H7 (cell line): ENCODE results near the gene IL11. TPM values are rescaled to one million over a fixed set of nuclear protein-coding genes. Genes with fewer than 3 reads are reported as not detected.
A peak's percentile ranks its signal among the peaks of the same experiment; 100 is the strongest.

Experiments used
- DNase-seq: peaks from one replicate; pipeline ENCODE4 v3.0.0; 2012
- H3K27me3 ChIP-seq: 2 replicates; pipeline ENCODE4 v1.6.0; 2011; ENCODE audit warnings: mild to moderate bottlenecking, low read length; ENCODE audit not compliant: control insufficient read depth, insufficient read depth
- H3K36me3 ChIP-seq: replicated peaks from 2 replicates; pipeline ENCODE4 v1.5.1; 2011; ENCODE audit warnings: low read length; ENCODE audit not compliant: control insufficient read depth, insufficient read depth
- H3K4me3 ChIP-seq: 2 replicates; pipeline ENCODE4 v1.5.1; 2011; ENCODE audit warnings: low read depth, mild to moderate bottlenecking, control low read depth, low read length, moderate library complexity; ENCODE audit not compliant: insufficient read depth
- total RNA-seq: library from RNA; depleted of rRNA; stranded (reverse); fragments of >200 nt; shearing (Covaris generic); gene quantifications from 2 replicates; pipeline ENCODE4 v1.2.3, GENCODE V29; 2014

The IL11 gene
- total RNA-seq, 1 experiment from 2014 or later, result 0.59 TPM

- Histone ChIP-seq H3K27me3 (peaks cover 52% of the 10 kb centered on the region), H3K36me3 (no peaks in the 10 kb centered on the region), H3K4me3 (peak overlapping the region; percentile 54)
- peak; percentile 99 for DNase-seq
These were observed 16.2 kb downstream of the IL11 start for GRCh38 chr19:55353803-55354697.

DNA sequence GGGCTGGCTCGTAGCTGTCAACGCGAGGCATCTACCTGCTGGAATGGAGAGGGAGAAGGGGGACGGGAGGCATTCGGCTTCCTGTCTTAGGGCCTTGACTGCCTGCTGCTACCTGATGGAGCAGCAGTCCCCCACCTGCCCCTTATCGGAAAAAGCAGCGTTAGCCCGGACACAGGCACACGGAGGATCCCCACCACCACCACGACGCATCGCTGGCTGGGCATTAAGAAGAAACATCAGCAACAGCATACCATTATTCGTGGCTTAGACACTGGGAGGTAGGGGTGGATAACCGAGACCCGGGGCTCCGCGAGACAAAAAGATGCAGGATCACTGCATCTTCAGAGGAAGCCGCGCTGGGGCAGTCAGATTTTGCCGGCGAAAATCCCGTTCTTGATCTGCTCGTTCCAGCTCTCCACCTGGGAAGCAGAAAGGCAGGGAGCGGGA lies 16.9 kb downstream of the IL11 start:
- peaks cover 52% of the 10 kb centered on the region for H3K27me3 ChIP-seq
- DNase-seq, result no peak
- no peaks in the 10 kb centered on the region for H3K36me3 ChIP-seq
- peak overlapping the region; percentile 54 for H3K4me3 ChIP-seq

DNA sequence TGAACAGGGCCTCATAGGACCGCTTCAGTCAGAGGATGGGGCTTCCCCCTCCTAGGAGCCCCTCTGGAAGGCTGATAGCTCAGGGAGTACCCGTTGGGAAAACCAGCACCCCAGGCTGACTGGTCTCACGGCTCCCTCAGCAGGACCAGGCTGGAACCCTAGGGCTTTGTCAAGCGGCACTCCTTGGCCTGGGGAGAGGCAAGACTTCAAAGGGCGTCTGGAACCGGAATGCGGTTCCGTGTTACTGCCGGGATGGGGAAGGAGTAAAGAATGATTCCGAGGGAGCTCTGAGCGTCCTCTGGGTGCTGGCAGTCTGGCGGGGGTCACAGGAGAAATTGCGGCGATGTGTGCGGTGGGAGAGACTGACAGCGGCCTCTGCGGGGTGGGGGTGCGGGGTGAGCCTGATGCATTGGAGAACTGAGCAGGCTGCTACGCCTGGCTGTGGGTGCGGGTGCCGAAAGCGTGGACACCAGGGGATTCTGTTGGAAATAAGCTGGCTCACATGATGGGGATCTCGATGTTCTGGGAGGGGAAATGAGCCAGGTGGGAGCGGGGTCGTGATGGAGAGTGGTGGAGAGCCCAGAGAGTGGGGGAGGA lies 17.6 kb downstream of the IL11 start:
- H3K4me3 ChIP-seq, result no peak overlapping the region
- H3K27me3 ChIP-seq, result peaks cover 52% of the 10 kb centered on the region
- peak; percentile 43 for DNase-seq
- H3K36me3 ChIP-seq, result no peaks in the 10 kb centered on the region

GRCh38 chr19:55352040-55352439 lies 18.2 kb downstream of the IL11 start:
- DNase-seq, result peak; percentile 36

GRCh38 chr19:55350620-55351315 lies 19.5 kb downstream of the IL11 start:
- peaks cover 45% of the 10 kb centered on the region for H3K27me3 ChIP-seq
- H3K4me3 ChIP-seq, result no peak overlapping the region
- peaks cover 1% of the 10 kb centered on the region for H3K36me3 ChIP-seq
- DNase-seq, result peak; percentile 43

More at GRCh38 chr19:55352040-55352439, 18.2 kb downstream of the IL11 start:
- Histone ChIP-seq H3K4me3 (no peak overlapping the region), H3K27me3 (peaks cover 50% of the 10 kb centered on the region), H3K36me3 (peaks cover 1% of the 10 kb centered on the region; the same call in 1 of the 2 replicates)

DNA sequence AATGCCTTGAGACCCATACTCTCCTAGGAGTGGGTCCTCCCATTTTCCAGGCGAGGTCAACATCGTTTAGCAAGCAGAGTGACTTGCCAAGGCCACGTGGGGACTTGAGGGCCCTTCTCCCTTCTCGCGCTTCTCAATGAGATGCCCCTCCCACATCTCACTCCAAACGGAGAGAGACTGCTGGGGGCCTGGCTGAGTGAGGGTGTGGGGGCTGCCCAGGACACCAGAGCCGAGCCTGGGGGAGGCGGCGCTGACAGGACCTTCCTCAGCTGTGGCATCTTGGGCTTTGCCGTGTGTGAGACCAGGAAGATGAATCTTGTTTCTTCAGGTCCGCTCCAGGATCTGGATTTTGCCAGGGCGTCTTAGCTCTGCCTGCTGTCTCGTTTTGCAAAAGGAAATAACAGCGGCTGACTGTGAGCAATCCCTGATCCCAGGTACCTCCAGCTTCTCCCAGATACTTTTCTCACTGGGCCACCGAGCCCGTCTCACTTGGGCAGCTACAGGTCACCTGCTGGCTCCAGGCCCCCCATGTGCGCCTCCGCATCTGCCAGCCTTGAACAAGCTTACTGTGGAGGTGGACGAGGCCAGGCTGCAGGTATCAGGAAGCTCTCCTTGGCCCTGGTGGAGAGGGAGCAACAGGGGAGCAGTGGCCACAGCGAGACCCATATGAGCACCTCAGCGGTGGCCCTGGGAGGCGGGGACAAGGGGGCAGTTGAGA lies 21.8 kb downstream of the IL11 start:
- DNase-seq, result peak; percentile 81
- Histone ChIP-seq H3K36me3 (peaks cover 4% of the 10 kb centered on the region), H3K27me3 (peaks cover 24% of the 10 kb centered on the region), H3K4me3 (peak overlapping the region; percentile 11)

- H3K4me3 ChIP-seq, result no peak overlapping the region
- peaks cover 13% of the 10 kb centered on the region for H3K36me3 ChIP-seq
- H3K27me3 ChIP-seq, result peaks cover 15% of the 10 kb centered on the region
- peak; percentile 65 for DNase-seq
These were observed 22.7 kb downstream of the IL11 start for GRCh38 chr19:55347442-55348009.

- H3K4me3 ChIP-seq, result no peak overlapping the region
- peak; percentile 61 for DNase-seq
- H3K36me3 ChIP-seq, result peaks cover 14% of the 10 kb centered on the region
- H3K27me3 ChIP-seq, result peaks cover 8% of the 10 kb centered on the region
These were observed 23.4 kb downstream of the IL11 start for GRCh38 chr19:55346725-55347441.

DNA sequence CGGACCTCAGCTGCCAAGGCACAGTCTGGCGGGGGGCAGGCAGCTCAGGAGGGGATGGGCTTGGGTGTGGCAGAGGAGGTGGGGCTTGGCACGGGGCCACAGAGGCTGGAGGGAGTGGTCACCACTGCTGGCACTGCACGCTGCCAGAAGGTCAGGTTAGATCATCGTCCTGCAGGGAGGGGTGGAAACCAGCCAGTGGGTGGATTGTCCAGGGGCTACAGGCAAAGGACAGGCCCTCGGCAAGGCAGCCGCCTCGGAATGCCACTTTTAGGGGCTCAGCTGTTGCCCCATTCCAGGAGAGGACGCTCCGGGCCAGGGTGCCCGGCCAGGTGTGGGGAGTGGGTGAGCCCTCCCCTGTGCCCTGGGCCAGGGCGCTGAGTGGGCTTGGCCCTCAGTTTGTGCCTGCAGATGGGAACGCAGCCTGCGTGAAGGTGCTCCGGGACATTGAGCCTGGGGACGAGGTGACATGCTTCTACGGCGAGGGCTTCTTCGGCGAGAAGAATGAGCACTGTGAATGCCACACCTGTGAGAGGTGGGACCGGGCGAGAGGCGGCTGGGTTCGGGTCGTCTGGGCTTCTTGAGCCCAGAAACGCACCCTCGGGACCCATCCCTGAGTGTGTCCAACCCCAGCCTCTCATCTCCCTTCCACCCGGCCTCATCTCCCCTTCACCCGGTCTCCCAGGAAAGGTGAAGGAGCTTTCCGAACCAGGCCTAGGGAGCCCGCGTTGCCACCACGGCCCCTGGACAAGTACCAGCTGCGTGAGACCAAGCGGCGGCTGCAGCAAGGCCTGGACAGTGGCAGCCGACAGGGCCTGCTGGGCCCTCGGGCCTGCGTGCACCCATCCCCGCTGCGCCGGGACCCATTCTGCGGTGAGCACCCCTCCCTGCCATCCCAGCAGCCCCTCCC lies 24.2 kb downstream of the IL11 start:
- no peak overlapping the region for H3K4me3 ChIP-seq
- H3K27me3 ChIP-seq, result peaks cover 2% of the 10 kb centered on the region; the same call in 1 of the 2 replicates
- peak; percentile 55 for DNase-seq
- H3K36me3 ChIP-seq, result peaks cover 17% of the 10 kb centered on the region

- DNase-seq, result peak; percentile 56
- no peaks in the 10 kb centered on the region; the same call in 1 of the 2 replicates for H3K27me3 ChIP-seq
- peaks cover 17% of the 10 kb centered on the region for H3K36me3 ChIP-seq
- no peak overlapping the region for H3K4me3 ChIP-seq
These were observed 25.0 kb downstream of the IL11 start for GRCh38 chr19:55345101-55345817.

- H3K27me3 ChIP-seq, result no peaks in the 10 kb centered on the region
- peaks cover 17% of the 10 kb centered on the region for H3K36me3 ChIP-seq
- peak; percentile 51 for DNase-seq
- H3K4me3 ChIP-seq, result no peak overlapping the region
These were observed 25.8 kb downstream of the IL11 start for GRCh38 chr19:55344444-55344843.
